HEK293T (cell line): Measurements from ENCODE around the gene OR4F15.
"Not testable (repeated sequence)": the region's sequence is repeated elsewhere in the genome, so short reads cannot be mapped to it uniquely, and the experiment has no call there.

Source experiments
- CTCF ChIA-PET: fragments of 350-600 bp; formaldehyde crosslinking; extraction: SDS; loops from one replicate; lab custom pipeline; 2021; ENCODE audit warnings: antibody characterized with exemption, inconsistent platforms; lab: Yijun Ruan, JAX
- POLR2A ChIA-PET: fragments of 350-600 bp; formaldehyde crosslinking; extraction: SDS; loops from one replicate; lab custom pipeline; 2020; ENCODE audit warnings: antibody characterized with exemption, inconsistent platforms; lab: Yijun Ruan, JAX
- DNase-seq: peaks from one replicate; pipeline ENCODE4 v3.0.0; 2012; ENCODE audit warnings: mixed read lengths; ENCODE audit errors: extremely low spot score
- ARNT ChIP-seq: fragments of 450-650 bp; IDR thresholded peaks from 2 replicates; pipeline ENCODE4 v1.6.1; 2017; ENCODE audit warnings: mild to moderate bottlenecking
- BHLHE40 ChIP-seq: fragments of 450-650 bp; IDR thresholded peaks from 2 replicates; pipeline ENCODE4 v1.6.1; 2016; ENCODE audit warnings: mild to moderate bottlenecking, moderate library complexity, borderline replicate concordance
- CTBP1 ChIP-seq: fragments of 450-650 bp; IDR thresholded peaks from 2 replicates; pipeline ENCODE4 v1.6.1; 2016; ENCODE audit warnings: borderline replicate concordance
- ELF4 ChIP-seq: fragments of 450-650 bp; IDR thresholded peaks from 2 replicates; pipeline ENCODE4 v1.6.1; 2017; ENCODE audit warnings: antibody characterized with exemption
- FOXA1 ChIP-seq: fragments of 450-650 bp; IDR thresholded peaks from 2 replicates; pipeline ENCODE4 v1.6.1; 2016; ENCODE audit warnings: mild to moderate bottlenecking
- FOXK2 ChIP-seq: fragments of 450-650 bp; IDR thresholded peaks from 2 replicates; pipeline ENCODE4 v1.6.1; 2016; ENCODE audit warnings: mild to moderate bottlenecking
- FOXM1 ChIP-seq: fragments of 450-650 bp; IDR thresholded peaks from 2 replicates; pipeline ENCODE4 v1.6.1; 2017; ENCODE audit warnings: mild to moderate bottlenecking, borderline replicate concordance
- HDGF ChIP-seq: fragments of 450-650 bp; IDR thresholded peaks from 2 replicates; pipeline ENCODE4 v1.6.1; 2017; ENCODE audit warnings: antibody characterized with exemption, borderline replicate concordance
- L3MBTL2 ChIP-seq: fragments of 450-650 bp; conservative IDR thresholded peaks from 2 replicates; pipeline ENCODE4 v1.6.1; 2016; ENCODE audit warnings: mild to moderate bottlenecking
- LEF1 ChIP-seq: fragments of 450-650 bp; IDR thresholded peaks from 2 replicates; pipeline ENCODE4 v1.6.1; 2017; ENCODE audit warnings: mild to moderate bottlenecking, borderline replicate concordance
- NFRKB ChIP-seq: fragments of 450-650 bp; IDR thresholded peaks from 2 replicates; pipeline ENCODE4 v1.6.1; 2016; ENCODE audit warnings: mild to moderate bottlenecking, moderate library complexity
- PKNOX1 ChIP-seq: fragments of 450-650 bp; IDR thresholded peaks from 2 replicates; pipeline ENCODE4 v1.6.1; 2016
- SP1 ChIP-seq: fragments of 450-650 bp; IDR thresholded peaks from 2 replicates; pipeline ENCODE4 v1.6.1; 2017
- SUZ12 ChIP-seq: fragments of 450-650 bp; IDR thresholded peaks from 2 replicates; pipeline ENCODE4 v1.6.1; 2016; ENCODE audit warnings: mild to moderate bottlenecking
- TARDBP ChIP-seq: fragments of 450-650 bp; IDR thresholded peaks from 2 replicates; pipeline ENCODE4 v1.6.1; 2016
- ZNF384 ChIP-seq: fragments of 450-650 bp; IDR thresholded peaks from 2 replicates; pipeline ENCODE4 v1.6.1; 2016

The OR4F15 gene

DNA sequence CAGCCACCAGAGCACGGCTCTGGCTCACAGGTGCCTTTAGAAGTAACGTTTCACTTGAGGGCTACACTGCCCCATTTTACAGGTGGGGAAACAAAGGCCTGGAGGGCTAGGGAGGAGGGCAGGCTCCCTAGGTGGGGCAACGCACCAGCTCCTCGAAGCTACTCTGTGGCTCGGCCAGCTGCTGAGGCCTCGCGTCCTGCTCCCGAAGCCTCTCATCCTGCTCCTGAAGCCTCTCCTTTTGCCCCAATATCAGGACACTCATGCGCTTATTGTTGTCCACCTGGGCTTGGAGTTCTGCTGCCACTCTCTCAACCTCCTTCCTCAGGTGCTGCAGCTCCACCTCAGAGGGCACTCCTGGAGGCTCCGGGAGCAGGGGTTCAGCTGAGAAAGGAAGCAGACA lies 36.9 kb upstream of the OR4F15 start:
- no peak for TF ChIP-seq HDGF
- TF ChIP-seq CTBP1 = no peak
- TF ChIP-seq FOXM1 = no peak
- TF ChIP-seq PKNOX1 = no peak
- no peak for TF ChIP-seq SUZ12
- TF ChIP-seq SP1 = no peak
- TF ChIP-seq FOXA1 = no peak
- no peak for TF ChIP-seq TARDBP
- no peak for TF ChIP-seq ARNT
- TF ChIP-seq FOXK2 = no peak
- no peak for TF ChIP-seq L3MBTL2
- TF ChIP-seq ELF4 = no peak
- TF ChIP-seq NFRKB = no peak
- no peak for TF ChIP-seq BHLHE40
- TF ChIP-seq LEF1 = no peak
- no peak for TF ChIP-seq ZNF384
- POLR2A ChIA-PET = no interaction called here
- CTCF ChIA-PET = no interaction called here
- no peak for DNase-seq

DNA sequence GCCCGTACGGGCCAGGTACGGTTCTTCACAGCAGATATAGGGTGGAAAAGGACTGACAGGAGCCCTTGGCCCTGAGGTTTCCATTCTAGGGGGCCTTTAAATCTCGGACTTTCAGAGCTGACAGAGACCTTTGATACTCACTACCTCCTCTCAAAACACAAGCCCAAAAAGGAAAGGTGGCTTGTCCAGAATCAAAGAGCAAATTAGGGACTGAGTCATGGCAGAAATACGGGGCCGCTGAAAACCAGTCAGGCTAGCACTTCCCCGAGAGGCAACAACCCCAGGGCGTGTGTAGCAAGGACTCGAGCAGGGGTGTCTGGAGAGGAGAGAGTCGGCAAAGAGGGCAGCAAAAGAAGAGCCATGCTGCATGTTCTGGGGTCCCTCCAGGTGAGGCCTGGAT lies 33.4 kb upstream of the OR4F15 start:
- POLR2A ChIA-PET, DNase-seq, CTCF ChIA-PET: not testable (repeated sequence)

- DNase-seq, POLR2A ChIA-PET, CTCF ChIA-PET: not testable (repeated sequence)
These were observed 31.8 kb upstream of the OR4F15 start for GRCh38 chr15:101780225-101780624.

DNA sequence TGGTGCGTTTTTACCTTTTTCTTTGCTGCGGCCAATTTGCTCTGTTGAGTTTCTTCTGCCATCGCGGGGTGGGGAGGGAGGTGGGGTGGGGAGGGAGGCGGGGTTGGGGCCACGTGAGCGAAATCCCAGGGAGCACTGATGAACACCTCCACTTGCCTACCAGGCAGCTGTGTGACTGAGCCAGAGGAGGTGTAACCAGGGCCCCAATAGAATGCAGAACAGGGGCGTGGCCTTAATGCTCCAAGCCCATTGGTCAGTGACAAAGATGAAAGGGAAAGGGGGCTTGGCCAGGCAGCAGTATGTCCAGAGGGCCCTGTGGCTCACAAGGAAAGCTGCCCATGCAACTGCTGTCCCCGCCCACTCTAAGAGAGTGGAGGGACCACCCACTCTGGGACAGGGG lies 30.1 kb upstream of the OR4F15 start:
- POLR2A ChIA-PET = no interaction called here
- DNase-seq = no peak
- CTCF ChIA-PET = no interaction called here
- TF ChIP-seq FOXM1 = no peak

GRCh38 chr15:101784644-101785043 lies 27.4 kb upstream of the OR4F15 start:
- no peak for DNase-seq
- ChIA-PET POLR2A (no interaction called here), CTCF (no interaction called here)
- no peak for TF ChIP-seq TARDBP

DNA sequence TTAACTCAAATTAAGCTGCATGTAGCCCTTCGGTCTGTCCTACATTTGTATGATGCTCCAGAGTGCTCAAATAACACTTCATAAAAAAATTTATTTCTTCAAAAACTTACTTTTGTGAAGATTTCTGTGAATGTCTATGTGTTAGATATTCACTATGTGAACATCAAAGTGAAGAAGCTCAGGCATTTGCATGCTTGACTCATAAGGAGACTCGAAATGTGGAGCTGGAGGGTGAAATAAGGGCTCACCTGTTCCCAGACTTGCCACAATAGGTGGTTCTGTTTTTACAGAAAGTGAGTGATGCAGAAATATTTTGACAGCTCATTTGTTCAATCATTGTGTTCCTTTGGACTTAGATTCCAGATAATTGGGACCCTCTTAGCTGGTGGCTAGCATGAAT lies 25.6 kb upstream of the OR4F15 start:
- DNase-seq, CTCF ChIA-PET, POLR2A ChIA-PET: not testable (repeated sequence)

GRCh38 chr15:101788001-101788400 lies 24.0 kb upstream of the OR4F15 start:
- CTCF ChIA-PET, DNase-seq, POLR2A ChIA-PET: not testable (repeated sequence)

GRCh38 chr15:101788503-101789269 lies 23.3 kb upstream of the OR4F15 start:
- DNase-seq, CTCF ChIA-PET, POLR2A ChIA-PET: not testable (repeated sequence)

- CTCF ChIA-PET, POLR2A ChIA-PET, DNase-seq: not testable (repeated sequence)
These were observed 21.3 kb upstream of the OR4F15 start for GRCh38 chr15:101790748-101791147.

GRCh38 chr15:101793981-101794380 lies 18.0 kb upstream of the OR4F15 start:
- CTCF ChIA-PET, DNase-seq, POLR2A ChIA-PET: not testable (repeated sequence)

- DNase-seq = no peak
- POLR2A ChIA-PET = no interaction called here
- TF ChIP-seq LEF1 (no peak), BHLHE40 (no peak), ARNT (no peak), FOXM1 (no peak), FOXK2 (no peak), ZNF384 (no peak), SP1 (no peak), SUZ12 (no peak), FOXA1 (no peak), ELF4 (no peak), HDGF (no peak), NFRKB (no peak)
These were observed 16.5 kb upstream of the OR4F15 start for GRCh38 chr15:101795455-101795854.

More at GRCh38 chr15:101795455-101795854, 16.5 kb upstream of the OR4F15 start:
- CTCF ChIA-PET = no interaction called here
